ENCODE data around the gene FUT8.

FUT8 gene

DNA sequence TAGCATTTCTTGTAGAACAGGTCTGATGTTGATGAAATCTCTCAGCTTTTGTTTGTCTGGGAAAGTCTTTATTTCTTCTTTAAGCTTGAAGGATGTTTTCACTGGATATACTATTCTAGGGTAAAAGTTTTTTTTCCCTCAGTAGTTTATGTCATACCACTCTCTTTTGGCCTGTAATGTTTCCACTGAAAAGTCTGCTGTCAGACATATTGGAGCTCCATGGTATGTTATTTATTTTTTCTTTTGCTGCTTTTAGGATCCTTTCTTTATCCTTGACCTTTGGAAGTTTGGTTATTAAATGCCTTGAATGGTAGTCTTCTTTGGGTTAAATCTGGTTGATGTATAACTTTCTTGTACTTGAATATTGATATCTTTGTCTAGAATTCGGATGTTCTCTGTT is 306.1 kb downstream of the FUT8 start:
- DNase-seq: no peak

DNA sequence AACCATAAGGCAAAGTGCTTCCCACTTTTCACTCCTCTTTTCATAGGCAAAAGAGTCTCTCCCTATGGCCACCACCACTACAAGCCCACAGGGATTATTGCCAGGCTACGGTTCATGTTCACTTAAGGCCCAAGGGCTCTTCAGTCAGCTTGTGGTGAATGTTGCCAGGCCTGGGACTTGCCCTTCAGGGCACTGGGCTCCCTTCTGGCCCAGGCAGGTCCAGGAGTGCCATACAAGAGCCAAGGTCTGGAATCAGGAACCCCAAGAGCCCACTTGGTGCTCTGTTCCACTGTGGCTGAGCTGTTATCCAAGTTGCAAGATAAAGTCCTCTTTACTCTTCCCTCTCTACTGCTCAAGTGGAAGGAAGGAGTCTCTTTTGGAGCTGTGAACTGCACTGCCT is 307.6 kb downstream of the FUT8 start:
- DNase-seq: no peak

DNA sequence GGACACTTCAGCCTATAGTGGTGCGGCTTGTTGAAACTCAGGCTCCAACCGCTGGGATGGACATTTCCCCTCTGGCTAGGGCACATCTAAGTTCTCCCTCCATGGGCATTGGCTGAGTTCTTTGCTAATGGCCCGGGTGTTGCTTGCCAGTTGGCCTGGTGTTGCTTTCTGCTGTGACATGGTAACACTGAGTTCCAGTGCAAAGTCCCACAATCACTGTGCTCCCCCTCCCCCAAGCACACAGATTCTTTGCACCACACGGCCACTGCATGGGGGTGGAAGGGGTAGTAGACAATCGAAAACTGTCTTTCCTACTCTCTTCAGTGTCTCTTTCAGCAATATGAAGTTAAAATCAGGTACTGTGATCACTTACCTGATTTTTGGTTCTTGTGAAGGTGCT is 308.2 kb downstream of the FUT8 start:
- no peak for DNase-seq

DNA sequence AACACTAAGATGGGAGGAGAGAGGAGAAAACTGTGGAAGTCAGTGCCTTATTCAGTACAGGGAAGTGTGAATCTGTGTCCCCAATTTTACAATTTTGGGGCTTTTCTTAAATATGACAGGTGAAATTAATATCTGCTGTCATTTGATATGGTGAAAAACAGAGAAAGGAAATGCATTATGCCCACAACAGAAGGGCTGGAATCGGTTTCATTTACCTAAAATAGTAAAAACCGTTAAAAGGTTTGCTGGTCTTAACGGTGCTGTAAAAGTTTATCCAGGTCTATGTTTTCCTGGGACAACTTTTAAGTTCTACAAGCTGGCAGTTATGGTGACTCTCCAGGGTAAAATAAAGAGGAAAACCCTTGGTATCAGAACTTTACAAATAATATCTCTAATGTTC is 310.8 kb downstream of the FUT8 start:
- DNase-seq: no peak

- DNase-seq: no peak
Observed at GRCh38 chr14:65728604-65729003, 316.1 kb downstream of the FUT8 start.

DNA sequence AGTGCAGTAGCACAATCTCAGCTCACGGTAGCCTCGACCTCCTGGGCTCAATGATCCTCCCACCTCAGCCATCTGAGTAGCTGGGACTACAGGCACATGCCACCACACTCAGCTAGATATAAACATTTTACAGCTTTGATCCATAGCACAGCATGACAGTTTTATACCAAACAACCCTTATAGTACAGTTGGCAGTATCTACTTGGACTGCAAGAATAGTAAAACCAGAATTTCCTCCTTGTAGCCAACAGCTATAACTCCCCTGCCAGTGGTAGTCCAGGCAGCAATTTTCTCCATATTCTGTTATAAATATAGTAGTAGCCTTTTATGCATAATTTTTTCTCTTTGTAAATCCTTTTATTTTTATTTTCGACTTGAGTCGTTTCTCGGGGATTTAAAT is 317.0 kb downstream of the FUT8 start:
- no peak for DNase-seq

DNA sequence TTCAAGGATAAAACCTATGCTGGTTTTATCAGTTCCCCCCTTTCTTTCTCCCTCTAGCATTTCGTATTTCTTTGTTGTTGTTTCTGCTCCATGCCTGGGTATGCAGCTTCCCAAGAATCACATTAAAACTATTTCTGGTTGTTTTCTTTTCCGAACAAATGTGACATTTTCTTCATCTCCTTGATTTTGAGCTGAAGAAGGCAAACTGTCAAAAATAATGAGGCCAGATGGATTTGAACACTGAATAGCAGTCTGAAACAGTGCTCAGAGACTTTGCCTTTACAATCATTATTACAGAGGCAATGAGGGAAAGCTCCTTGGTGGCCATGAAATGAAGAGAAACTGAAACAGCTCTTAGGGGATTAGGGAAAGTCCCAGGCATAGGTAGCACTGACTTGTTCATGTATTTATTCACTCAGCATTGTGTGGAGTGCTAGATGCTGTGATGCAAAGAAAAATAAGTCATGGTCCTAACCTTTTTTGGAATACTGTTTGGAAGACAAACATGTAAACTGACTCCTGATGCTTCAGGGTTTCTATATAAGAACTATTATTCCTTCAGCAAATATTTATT is 319.5 kb downstream of the FUT8 start:
- no peak for DNase-seq

DNA sequence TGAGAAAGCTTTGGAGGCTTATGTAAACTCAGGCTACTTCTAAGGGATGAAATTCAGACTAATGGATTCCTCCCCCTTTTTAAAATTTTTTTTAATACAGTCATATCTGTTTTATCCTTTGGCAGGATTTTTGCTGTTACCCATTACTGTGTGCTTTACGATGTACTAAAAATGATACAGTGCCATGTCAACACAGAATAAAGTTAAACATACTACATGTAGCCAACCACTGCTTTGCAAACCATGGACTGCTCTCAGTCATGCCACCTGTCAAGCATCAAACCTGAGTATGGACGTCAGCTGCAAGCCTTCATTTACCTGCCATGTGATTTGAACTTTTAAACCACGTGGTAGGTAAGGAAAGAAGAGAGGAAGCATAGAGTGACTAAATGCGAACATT is 325.8 kb downstream of the FUT8 start:
- DNase-seq: no peak

GRCh38 chr14:65745396-65746190 is 333.1 kb downstream of the FUT8 start:
- DNase-seq: no peak

DNA sequence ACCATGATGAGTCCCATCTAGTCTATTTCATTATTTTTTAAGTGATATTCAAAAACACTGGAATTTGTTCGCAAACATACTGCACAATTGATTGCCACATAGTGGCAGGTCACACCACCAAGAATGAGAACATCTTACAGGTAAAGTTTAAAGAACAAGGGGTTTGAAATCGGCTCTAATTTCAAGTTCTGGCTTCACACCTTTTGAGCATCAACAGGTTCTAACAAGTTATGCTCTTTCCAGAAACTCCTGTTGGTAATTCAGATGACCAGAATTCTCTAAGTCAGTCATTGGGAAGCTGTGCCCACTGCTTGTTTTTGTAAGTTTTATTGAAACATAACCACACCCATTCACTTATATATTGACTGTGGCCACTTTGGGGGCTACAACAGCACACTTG is 336.3 kb downstream of the FUT8 start:
- DNase-seq: no peak

- DNase-seq: no peak
Observed at GRCh38 chr14:65749287-65749686, 336.8 kb downstream of the FUT8 start.

DNA sequence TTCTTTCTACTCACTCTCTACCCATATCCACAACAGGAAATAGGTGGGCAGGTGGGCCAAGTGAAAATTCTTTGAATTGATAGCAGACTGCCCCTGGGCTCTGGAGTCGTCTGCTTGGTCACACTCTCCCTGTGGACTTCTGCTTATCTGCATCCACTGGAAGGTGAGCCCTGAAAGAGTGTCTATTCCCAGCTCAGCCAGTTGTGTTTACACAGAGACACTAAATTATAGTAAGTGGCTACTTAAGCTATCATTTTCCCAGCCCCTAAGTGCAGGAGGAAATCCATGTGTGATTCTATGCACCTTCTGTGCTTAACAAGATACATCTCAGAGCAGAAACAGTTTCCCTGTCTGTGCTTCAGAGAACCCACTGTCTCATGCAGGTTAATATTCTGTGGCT is 338.4 kb downstream of the FUT8 start:
- no peak for DNase-seq

DNA sequence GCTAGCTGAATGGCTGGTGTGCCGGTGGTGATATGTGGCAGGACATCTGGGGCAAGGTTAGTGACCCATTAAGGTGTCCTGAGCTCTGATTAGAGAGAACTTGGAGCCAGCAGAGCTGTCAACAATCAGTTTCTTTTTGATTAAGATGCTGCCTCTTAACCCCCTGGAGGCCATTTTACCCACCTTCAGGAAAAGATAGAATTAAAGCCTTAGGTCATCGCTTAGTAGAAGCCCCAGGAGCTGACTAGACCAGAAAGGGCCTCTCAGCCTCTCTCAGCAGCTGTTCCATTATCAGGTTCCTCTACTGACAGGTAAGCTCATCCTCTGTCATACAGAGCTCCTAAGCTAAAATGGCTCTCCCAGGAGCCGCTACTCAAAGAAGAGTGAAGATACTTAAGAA is 339.0 kb downstream of the FUT8 start:
- peak; percentile 31 for DNase-seq

DNA sequence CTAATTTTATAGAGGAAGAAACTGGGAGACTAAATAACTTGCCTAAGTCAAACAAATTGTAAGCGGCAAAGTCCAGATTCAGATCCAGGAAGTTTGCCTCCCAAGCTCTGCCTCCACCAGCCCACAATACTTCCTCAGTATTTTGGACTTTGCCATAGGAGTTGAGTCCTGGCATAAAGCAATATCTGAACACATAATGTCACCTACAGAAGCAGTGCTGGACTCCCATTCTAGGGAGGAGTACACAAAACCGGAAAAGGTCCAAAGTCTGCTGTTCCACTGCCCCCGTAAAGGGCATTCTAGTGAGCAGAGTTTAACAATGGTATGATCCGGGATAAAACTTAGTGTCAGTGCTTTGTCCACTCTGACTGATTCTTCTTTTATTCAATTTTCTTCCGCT is 340.5 kb downstream of the FUT8 start:
- DNase-seq: no peak

DNA sequence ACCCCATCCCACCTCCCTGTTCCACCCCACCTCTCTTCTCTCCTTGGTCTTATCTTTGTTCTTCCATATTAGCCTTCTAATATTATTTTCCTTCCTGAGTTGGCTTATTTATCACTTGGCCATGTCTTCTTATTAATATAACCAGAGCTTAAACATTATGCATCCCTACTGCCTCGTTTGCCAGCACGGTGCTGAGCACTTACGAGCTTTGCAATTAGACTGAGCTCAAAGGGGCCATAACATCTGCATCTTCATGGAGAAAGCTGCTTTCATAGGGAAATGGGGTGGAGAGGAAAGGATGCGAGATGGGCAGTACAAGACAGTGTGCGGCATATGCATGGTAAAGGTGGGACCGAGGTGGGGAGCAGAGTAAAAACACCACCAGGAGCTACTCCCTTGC is 342.8 kb downstream of the FUT8 start:
- no peak for DNase-seq

- no peak for DNase-seq
Observed at GRCh38 chr14:65756880-65757279, 344.4 kb downstream of the FUT8 start.

DNA sequence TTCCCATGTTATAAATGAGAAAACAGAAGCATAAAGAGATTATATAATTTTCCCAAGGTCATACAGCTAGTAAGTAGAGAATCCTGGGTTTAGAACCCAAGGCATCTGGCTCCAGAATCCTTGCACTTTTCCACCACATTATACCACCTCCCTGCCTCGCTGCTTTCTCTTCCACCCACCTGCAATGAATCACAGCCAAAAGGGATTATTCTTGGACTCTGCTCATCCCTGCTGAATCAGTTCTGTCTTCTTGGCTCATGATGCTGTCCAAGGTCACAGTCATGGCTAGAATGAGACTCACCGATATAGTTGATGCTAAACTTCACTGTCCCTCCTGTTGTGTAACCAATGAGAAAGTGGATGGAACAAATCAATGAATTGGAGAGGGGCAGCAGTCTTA is 356.6 kb downstream of the FUT8 start:
- no peak for DNase-seq

GRCh38 chr14:65770681-65771080 is 358.2 kb downstream of the FUT8 start:
- no peak for DNase-seq

DNA sequence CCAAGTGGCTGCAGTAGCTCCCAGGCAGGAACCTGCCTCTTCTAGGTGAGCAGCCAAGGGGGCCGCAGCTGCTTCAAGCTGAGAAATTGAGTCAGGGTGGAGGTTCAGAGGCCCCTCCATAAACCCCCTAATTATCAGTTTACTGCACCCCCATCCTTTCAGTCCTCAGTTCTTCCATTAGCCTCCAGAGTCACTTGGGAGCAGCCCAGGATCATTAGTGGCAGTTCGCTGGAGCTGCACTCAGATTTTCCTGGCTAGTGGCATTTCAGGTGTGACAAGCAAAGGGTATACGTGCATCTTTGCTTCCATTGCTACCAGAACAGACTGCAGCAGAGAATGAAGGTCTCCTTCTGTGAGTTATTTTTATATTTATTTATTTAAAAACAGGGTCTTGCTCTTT is 358.7 kb downstream of the FUT8 start:
- peak; percentile 51 for DNase-seq

DNA sequence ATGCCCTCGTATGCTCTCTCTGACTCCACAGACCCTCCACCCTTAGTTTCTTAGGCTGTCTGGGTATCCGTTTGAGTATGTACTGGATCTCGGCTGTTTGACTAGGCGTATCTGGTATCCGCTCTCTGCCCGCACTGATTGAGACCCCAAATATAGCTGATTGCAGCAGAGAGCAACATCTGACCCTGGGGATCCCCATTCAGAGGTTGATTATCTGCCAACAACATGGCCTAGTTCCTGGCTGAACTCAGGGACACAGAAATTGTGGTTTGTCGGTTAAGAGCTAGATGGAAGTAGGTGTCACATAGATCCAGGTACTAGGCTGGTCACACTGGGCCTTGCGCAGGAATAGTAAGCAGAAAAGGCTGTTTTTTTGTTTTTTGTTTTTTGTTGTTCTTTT is 359.9 kb downstream of the FUT8 start:
- DNase-seq: no peak

- DNase-seq: no peak
Observed at GRCh38 chr14:65772921-65773574, 360.5 kb downstream of the FUT8 start.

GRCh38 chr14:65774041-65774440 is 361.5 kb downstream of the FUT8 start:
- no peak for DNase-seq

DNA sequence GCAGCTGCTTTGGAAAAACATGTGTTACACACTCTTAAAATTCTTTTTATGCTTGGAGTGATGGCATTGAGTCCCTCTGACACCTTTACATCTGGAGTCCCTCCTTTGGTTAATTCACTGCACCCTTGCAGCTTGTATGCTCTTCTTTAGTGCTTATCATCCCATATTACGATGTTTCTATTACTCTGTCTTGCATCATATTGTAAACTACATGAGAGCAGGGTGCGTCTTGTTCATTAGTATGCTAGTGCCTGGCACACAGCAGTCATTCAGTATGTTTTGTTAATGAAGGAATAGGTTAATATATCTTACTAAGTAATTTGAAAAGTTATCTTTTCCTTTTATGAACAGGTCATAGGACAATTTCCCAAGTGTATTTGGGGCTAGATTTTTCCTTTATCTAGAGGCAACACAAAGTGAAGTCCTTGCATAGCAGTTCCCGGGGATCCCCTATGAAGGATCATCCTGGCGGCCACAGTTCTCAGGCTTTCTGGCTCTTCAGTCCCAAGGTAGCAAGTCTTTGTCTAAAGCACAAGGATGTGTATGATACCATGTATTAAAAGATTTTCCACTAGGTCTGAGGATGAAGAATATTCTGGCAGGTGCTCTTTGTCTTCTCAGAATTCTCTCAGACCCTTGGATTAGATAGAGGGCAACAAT is 363.8 kb downstream of the FUT8 start:
- no peak for DNase-seq

GRCh38 chr14:65780566-65780965 is 368.0 kb downstream of the FUT8 start:
- DNase-seq: no peak
